Stimulated activated CD8-positive, alpha-beta memory T cell treated with anti-CD3 and anti-CD28 coated beads, Interleukin-7, amount 100 ng/mL, for 4 hours (primary cell): Measurements from ENCODE around the gene EEFSEC.

Experiments used
- DNase-seq, 2 donors: peaks; one replicate each; pipeline ENCODE4 v3.0.0-alpha.2; 2020; ENCODE audit warnings: low read depth in 2 of 2

EEFSEC gene

GRCh38 chr3:128153156-128154041 is at the start of gene EEFSEC:
EEFSEC (plus strand) TSS chr3:128153481; CDS start chr3:128153508, 27 bp downstream.
- peak; percentile 69 to 79 for DNase-seq

- no peak for DNase-seq
These were observed 45.4 kb upstream of the EEFSEC start for GRCh38 chr3:128107834-128108233.

- no peak for DNase-seq
These were observed 42.1 kb upstream of the EEFSEC start for GRCh38 chr3:128111147-128111546.

GRCh38 chr3:128112357-128112968 is 40.8 kb upstream of the EEFSEC start:
- peak in 1 of 2 donors; percentile 26 for DNase-seq

GRCh38 chr3:128113817-128114794 is 39.2 kb upstream of the EEFSEC start:
- DNase-seq = no peak

GRCh38 chr3:128122013-128122412 is 31.3 kb upstream of the EEFSEC start:
- DNase-seq = no peak

- DNase-seq = no peak
These were observed 30.1 kb upstream of the EEFSEC start for GRCh38 chr3:128123156-128123537.

GRCh38 chr3:128123538-128124368 is 29.5 kb upstream of the EEFSEC start, which contains the start of gene RUVBL1:
RUVBL1 (minus strand) TSS chr3:128123812; CDS start chr3:128123724, 88 bp downstream.
- DNase-seq = peak; percentile 93 to 95

GRCh38 chr3:128127236-128127635 is 26.0 kb upstream of the EEFSEC start:
- no peak for DNase-seq

- no peak for DNase-seq
These were observed 25.0 kb upstream of the EEFSEC start for GRCh38 chr3:128128251-128128650.

- DNase-seq = no peak
These were observed 21.2 kb upstream of the EEFSEC start for GRCh38 chr3:128131897-128132646.

GRCh38 chr3:128133273-128133883 is 19.9 kb upstream of the EEFSEC start:
- DNase-seq = peak in 1 of 2 donors; percentile 18

- no peak for DNase-seq
These were observed 9.8 kb upstream of the EEFSEC start for GRCh38 chr3:128143496-128143895.

GRCh38 chr3:128144512-128145187 is 8.6 kb upstream of the EEFSEC start:
- no peak for DNase-seq

GRCh38 chr3:128145279-128145678 is 8.0 kb upstream of the EEFSEC start:
- DNase-seq = no peak

- DNase-seq = no peak
These were observed 7.1 kb upstream of the EEFSEC start for GRCh38 chr3:128146201-128146600.

- no peak for DNase-seq
These were observed 3.6 kb upstream of the EEFSEC start for GRCh38 chr3:128149650-128150049.

GRCh38 chr3:128151758-128152274 is 1.5 kb upstream of the EEFSEC start:
- DNase-seq = no peak
